ENCODE measurements around the gene MYH14. TPM values are rescaled to one million over a fixed set of nuclear protein-coding genes. Genes with fewer than 3 reads are reported as not detected.

Gene MYH14
- total and polyA plus RNA-seq, 2 of the 13 experiments (the other 11 are each of a cell fraction or from before 2014, with no cell fraction given) = 5.5 to 5.8 TPM

DNA sequence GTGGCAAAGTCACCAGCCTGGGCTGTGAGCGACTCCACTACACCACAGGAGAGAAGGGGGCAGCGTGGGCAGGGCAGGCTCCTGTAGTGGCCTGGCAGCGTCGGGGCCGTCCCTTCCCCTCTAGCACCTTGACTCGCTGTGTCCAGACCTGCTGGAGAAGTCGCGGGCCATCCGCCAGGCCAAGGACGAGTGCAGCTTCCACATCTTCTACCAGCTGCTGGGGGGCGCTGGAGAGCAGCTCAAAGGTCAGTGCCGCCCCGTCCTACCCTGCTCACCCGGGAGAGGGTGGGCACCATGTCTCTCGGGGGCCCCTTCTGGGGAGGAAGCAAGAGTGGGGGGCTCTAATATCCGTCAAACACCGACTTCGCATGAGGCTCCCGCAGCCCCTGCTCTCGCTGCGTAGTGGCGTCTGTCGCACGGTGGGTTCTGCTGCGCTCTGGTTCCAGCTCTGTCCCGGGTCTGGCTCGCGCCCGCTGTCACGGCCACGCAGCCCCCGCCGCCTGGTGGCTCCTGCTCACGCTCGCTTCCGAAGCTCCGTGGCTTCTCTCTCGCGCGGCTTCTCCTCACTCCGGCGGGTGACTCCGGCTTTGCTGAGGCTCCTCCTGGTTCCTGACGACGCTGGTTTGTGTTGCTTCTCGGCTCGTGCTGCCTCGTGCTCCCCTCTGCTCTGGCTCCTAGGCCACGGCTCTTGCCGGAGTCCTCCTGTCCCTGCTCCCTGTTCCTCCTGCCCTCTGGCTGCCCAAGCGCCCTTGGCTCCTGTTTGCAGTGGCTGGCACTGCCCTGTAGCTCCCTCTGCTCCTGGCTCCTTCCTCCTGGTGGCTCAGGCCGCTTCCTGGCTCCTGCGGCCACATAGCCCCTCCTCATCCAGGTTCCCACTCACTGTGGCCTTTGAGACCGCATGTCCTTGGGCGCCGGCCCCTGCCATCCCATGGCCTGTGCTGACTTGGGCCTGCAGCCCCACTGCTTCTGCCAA lies 27.2 kb downstream of the MYH14 start:
- Histone ChIP-seq H3K4me2 (ENCODE audit: low read depth, low read length) (no peak overlapping the region), H3K9me3 (ENCODE audit: low read length) (no peaks in the 10 kb centered on the region), H3K27ac (ENCODE audit: extremely low read length, insufficient read depth, low read length) (no peak overlapping the region), H4K20me1 (ENCODE audit: insufficient read depth, low read length) (no peaks in the 10 kb centered on the region), H3K27me3 (ENCODE audit: control insufficient read depth in 1 of 2, insufficient read depth in 2 of 2, low read length in 2 of 2) (no peaks in the 10 kb centered on the region), H3K4me1 (ENCODE audit: insufficient read depth, low read length) (peaks cover 39% of the 10 kb centered on the region), H3K4me3 (replicated peaks in 1 of 3; ENCODE audit: insufficient read depth in 1 of 3, low read depth in 2 of 3, low read length in 3 of 3) (no peak overlapping the region), H3K36me3 (replicated peaks in 1 of 2; ENCODE audit: control insufficient read depth in 1 of 2, insufficient read depth in 2 of 2, low read length in 2 of 2) (no peaks in the 10 kb centered on the region), H2AFZ (ENCODE audit: low read length) (no peak overlapping the region), H3K79me2 (ENCODE audit: insufficient read depth, low read length) (no peaks in the 10 kb centered on the region), H3K9ac (ENCODE audit: insufficient read depth, low read depth, low read length) (no peak overlapping the region)
- 89% methylated on average over 41 of the region's 56 CpGs for WGBS (ENCODE audit: low lambda C conversion rate)
- TF ChIP-seq HNRNPH1 (optimal IDR thresholded peaks at IDR 0.05; ENCODE audit: low read depth, low read length) (no peak), ZMYM3 (CRISPR knock-in tag; IDR thresholded peaks at IDR 0.05) (no peak), ZBTB38 (CRISPR knock-in tag; IDR thresholded peaks at IDR 0.05) (peak; percentile 51), HNRNPL (IDR thresholded peaks at IDR 0.05; ENCODE audit: low read depth, low read length) (peak; percentile 58; the same call in 1 of the 2 replicates), KDM5B (CRISPR knock-in tag; IDR thresholded peaks at IDR 0.05; ENCODE audit: borderline replicate concordance) (peak; percentile 2; the same call in 1 of the 2 replicates), ZBTB7A (CRISPR knock-in tag; IDR thresholded peaks at IDR 0.05) (no peak), HNF4A (CRISPR knock-in tag; IDR thresholded peaks at IDR 0.05) (peak; percentile 60), HNF4G (IDR thresholded peaks at IDR 0.05; ENCODE audit: borderline replicate concordance, low read depth, low read length) (peak; percentile 50; the same call in 1 of the 2 replicates), HNF4G (CRISPR knock-in tag; IDR thresholded peaks at IDR 0.05; ENCODE audit: borderline replicate concordance, low read depth) (no peak), AGO2 (optimal IDR thresholded peaks at IDR 0.05; ENCODE audit: low read depth, low read length) (peak; percentile 45), HOXA3 (CRISPR knock-in tag; IDR thresholded peaks at IDR 0.05) (0 out of 2 replicates have a peak, but pooled peaks have one; percentile 29), ZHX1 (CRISPR knock-in tag; IDR thresholded peaks at IDR 0.05; ENCODE audit: low read depth) (0 out of 2 replicates have a peak, but pooled peaks have one; percentile 17)
- TF ChIP-seq, protein P1, sequence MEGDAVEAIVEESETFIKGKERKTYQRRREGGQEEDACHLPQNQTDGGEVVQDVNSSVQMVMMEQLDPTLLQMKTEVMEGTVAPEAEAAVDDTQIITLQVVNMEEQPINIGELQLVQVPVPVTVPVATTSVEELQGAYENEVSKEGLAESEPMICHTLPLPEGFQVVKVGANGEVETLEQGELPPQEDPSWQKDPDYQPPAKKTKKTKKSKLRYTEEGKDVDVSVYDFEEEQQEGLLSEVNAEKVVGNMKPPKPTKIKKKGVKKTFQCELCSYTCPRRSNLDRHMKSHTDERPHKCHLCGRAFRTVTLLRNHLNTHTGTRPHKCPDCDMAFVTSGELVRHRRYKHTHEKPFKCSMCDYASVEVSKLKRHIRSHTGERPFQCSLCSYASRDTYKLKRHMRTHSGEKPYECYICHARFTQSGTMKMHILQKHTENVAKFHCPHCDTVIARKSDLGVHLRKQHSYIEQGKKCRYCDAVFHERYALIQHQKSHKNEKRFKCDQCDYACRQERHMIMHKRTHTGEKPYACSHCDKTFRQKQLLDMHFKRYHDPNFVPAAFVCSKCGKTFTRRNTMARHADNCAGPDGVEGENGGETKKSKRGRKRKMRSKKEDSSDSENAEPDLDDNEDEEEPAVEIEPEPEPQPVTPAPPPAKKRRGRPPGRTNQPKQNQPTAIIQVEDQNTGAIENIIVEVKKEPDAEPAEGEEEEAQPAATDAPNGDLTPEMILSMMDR (CRISPR knock-in tag; IDR thresholded peaks at IDR 0.05) = peak; percentile 50
- TF ChIP-seq, protein P2, sequence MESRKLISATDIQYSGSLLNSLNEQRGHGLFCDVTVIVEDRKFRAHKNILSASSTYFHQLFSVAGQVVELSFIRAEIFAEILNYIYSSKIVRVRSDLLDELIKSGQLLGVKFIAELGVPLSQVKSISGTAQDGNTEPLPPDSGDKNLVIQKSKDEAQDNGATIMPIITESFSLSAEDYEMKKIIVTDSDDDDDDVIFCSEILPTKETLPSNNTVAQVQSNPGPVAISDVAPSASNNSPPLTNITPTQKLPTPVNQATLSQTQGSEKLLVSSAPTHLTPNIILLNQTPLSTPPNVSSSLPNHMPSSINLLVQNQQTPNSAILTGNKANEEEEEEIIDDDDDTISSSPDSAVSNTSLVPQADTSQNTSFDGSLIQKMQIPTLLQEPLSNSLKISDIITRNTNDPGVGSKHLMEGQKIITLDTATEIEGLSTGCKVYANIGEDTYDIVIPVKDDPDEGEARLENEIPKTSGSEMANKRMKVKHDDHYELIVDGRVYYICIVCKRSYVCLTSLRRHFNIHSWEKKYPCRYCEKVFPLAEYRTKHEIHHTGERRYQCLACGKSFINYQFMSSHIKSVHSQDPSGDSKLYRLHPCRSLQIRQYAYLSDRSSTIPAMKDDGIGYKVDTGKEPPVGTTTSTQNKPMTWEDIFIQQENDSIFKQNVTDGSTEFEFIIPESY (CRISPR knock-in tag; IDR thresholded peaks at IDR 0.05) = peak; percentile 99
- peak; percentile 18 for DNase-seq (ENCODE audit: low spot score)
- BruUV-seq (replicated peaks) = no TSS peak
- POLR2A ChIA-PET = no interaction called here
- CTCF ChIA-PET (ENCODE audit: low intra/inter-chr PET ratio, low total read pairs) = no interaction called here
- FAIRE-seq = no peak
- ATAC-seq = no peak
- intact Hi-C loops (cut with micrococcal nuclease; ENCODE audit: unreplicated experiment) (no loop called here), in situ Hi-C loops (cut with HindIII; ENCODE audit: extremely low pct_ligation_motif_present, low pct_unique_long_range_greater_than_20kb) (no loop called here)
